PC-3 (cell line): Measurements from ENCODE around the gene APBA2.

Source experiments
- CTCF ChIP-seq: fragments of 300-600 bp; sonication (generic); conservative IDR thresholded peaks from 2 replicates; pipeline ENCODE4 v1.5.1; 2017; ENCODE audit warnings: antibody characterized with exemption, low read depth, mild to moderate bottlenecking, low read length
- EZH2phosphoT487 ChIP-seq: fragments of 300-600 bp; sonication (generic); IDR thresholded peaks from 2 replicates; pipeline ENCODE4 v1.6.1; 2018; ENCODE audit warnings: mild to moderate bottlenecking, antibody characterized with exemption, low read length, borderline replicate concordance

- TF ChIP-seq CTCF (no peak), EZH2phosphoT487 (no peak)
Observed at GRCh38 chr15:29086001-29086400, 200.2 kb downstream of the APBA2 start.
